Stimulated activated CD4-positive, alpha-beta T cell treated with anti-CD3 and anti-CD28 coated beads, Interleukin-2, amount 100 ng/mL, for 24 hours (primary cell): Measurements from ENCODE around the gene CPNE4.
"Not testable (repeated sequence)": the region's sequence is repeated elsewhere in the genome, so short reads cannot be mapped to it uniquely, and the experiment has no call there.

Experiments
- DNase-seq, 2 donors: peaks; one replicate each; pipeline ENCODE4 v3.0.0-alpha.2; 2020

Gene CPNE4

DNA sequence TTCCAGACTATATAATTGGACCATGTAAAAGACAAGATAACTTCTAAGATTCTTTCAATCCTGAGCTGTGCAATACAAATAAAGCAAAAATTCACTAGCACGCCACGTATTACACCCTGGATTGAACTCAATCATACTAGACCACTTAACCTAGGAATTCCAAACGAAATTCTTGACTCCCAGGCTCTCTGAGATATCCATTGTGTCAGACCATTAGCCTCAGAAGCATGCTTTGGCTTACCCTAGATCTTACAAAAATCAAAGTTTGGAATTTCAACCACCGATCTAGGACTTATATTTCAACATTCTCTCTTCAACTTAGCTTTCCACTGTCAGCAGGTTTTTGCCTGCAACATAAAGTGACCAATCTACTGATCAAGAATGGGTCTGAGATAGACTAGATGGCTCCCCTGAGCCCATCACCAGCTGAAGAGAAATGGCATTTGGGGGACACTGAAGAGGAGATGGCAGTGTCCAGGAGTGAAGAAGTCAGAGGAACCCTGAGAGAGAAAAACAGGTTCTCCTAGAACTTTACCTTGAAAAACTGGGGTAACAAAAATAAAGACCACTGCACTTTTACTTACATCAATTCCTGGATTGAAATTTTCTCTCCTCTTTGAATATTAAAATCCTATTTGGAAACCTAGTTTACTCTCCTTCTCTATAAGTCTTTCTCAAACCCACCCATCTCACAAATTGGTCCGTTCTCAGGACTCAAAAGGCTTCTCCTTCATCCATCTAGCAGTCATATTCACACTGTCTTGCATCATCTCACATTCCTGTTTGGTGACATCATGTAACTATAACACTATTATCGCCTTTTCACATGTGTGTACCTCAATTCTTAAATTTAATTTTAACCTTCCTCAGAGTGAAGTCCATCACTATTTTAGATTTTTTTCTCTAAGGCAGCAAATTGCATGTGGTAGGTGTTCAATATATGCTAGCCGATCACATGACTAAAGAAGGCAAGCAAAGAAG lies 18.5 kb downstream of the CPNE4 start:
- no peak for DNase-seq

DNA sequence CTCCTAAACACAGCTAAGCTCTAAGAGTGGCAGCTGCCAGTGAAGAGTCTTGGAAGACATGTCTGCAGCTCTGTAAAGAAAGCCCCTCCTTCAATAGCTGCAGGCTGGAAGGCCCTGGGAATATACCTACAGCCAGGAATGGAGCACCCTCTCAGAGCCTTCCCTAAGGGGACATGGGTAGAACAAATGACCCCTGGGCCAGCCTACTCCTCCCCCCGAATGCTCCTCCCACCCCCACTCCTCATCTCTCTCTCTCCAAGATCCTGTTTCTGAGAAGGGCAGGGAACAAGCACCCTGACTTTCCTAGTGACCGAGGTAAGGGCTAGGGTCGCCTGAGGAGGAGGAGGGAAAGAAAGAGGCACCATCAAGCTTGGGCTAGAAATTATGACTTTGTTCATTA lies 20.7 kb downstream of the CPNE4 start:
- DNase-seq, result no peak

DNA sequence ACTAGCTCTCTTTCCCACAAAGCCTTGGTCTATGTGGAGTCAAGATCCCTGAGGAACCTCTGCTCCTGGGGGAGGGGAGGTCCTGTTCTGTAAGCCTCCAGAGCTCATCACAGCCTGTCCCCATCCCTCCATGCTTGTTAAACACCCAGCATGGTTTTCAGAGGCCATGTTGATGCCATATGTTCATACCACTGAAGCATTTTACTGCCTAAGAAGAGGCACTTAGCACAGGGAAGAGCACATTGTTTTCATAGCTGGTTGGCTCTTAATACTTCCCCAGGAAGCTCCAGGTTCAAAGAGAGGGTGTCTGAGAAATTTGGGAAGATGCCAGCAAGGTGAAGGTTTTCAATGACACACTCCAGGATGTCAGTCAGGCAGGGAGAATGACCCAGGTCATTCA lies 25.6 kb downstream of the CPNE4 start:
- no peak for DNase-seq

DNA sequence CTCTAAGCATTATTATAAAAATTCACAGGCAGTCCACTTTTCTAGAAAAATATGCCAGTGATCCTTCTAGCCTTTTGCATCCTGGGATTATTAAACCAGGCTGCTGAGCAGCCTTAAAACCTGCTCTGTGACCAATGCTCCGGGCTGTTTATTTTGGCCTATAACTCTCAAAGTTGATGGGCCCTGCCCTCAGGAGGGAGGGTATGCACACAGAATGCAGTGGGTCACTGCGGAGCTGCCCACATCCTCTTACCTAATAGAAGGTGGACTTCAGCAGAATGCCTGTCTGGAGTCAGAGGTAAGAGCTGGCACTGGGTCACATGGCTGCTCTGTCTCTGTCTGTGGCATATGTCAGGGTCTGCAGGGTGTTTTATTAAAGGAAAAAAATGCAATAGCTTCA lies 26.0 kb downstream of the CPNE4 start:
- DNase-seq, result no peak

DNA sequence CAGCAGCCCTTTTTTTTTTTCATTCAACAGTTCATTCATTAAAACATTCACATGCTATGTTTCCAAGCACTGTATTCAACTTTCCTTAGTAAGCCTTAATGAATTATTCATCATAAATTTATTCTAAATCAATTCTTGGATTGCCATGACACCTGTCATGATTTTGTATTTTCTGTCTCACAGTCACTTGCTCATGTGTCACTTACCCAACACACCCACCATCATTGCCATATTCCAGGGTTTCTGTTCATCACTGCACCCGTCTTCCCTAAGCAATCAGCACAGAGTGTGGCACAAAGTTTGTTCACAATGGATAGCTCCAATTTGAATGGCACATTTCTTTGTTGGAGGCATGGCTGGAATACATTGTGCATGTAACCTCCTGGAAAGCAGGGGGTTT lies 27.2 kb downstream of the CPNE4 start:
- DNase-seq, result no peak

DNA sequence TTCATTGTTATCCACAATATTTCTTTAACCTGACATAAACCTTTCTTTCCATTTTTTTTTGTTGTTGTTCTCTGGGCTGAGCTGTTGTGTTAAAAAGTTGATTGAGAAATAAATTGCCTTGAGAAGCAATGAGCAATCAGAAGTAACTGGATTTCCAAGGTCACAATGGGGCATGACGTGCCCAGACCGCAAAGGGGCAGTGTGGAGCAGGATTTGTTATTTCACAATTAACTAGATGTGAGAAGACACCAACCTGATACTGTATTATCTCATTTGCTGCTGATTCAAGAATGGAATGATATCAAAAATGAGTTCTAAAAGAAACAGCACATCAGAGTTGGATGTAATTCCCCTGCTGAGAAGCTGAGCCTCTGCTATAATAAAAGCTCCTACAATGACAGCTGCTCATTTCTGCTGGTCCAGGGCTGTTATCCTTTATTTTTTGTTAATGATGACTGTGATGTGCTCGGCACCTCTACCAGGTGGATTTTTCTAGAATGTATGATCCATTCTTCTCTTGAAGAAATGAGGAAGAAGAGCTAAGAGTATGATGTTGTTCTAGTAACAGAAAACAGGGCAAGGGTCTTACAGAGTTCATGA lies 28.1 kb downstream of the CPNE4 start:
- DNase-seq, result peak in 1 of 2 donors; percentile 35

DNA sequence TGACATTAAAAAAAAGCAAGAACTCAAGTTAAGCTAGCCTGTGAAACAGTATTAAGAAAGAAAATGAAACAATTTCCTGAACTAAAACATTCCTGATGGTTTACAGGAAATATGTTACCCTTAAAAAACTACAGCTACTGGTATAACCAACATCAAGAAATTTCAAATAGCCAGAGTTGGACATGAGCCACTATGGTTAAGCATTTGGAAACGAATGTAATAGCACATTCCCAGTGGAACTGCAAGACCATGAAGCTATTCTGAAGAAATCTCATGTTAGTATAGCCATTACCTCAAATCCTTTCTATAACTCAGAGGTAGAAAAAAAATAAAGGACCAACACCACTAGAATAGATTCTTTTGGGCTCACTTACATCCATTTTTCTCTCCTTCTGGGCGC lies 30.2 kb downstream of the CPNE4 start:
- DNase-seq, result no peak

DNA sequence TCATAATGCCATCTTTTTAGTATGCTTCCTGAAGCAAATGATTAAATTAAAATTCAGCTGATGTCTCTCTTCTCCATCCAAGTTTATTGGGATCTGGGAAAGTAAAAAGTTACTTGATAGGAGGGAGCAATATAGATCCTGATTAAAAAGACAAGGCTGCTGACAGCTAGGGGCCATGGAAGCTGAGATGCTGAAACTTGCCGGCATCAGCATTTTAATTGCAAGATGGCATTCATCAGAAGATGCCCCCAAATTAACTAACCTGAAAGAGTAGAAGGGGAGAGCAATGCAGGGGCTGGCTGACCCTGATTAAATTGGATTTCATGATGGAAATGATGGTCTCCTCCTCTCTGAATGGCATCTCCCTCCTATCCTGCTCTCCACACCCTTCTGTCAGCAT lies 31.1 kb downstream of the CPNE4 start:
- no peak for DNase-seq

DNA sequence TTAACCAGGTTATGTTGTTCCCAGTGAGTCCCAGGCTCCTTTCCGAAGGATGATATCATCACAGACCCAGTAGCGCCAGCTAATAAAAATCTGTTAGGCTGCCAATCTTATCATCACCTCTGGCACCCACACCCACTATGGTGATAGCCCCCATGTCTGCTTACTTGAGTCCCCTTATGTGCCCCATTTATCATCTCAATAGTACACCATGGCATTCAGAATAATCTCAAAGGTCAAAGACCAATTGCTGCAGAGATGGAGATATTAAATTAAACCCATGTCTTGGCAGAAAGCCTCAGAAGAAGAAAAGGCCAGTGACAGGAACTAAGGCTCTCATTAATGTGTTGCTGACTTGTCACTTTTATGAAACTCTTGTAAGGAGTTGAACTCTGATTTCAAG lies 32.8 kb downstream of the CPNE4 start:
- no peak for DNase-seq

DNA sequence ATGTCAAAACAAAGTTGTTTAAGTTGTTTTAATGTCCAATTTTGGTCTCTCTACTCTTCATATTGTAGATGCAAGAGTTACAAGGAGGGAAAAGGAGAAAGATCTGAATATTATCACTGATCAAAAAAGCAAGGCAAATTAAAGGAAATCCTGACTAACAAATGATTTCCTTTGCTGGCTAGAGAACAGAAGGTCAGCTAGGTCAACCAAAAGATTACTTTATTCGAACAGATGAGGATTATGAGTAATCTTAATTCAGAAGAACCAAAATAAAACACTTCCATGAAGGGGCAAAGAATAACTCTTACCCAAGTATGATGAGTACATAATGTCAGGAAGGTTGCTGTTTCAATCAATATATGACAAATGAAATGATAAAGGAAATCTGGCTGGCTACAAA lies 33.8 kb downstream of the CPNE4 start:
- DNase-seq, result no peak

DNA sequence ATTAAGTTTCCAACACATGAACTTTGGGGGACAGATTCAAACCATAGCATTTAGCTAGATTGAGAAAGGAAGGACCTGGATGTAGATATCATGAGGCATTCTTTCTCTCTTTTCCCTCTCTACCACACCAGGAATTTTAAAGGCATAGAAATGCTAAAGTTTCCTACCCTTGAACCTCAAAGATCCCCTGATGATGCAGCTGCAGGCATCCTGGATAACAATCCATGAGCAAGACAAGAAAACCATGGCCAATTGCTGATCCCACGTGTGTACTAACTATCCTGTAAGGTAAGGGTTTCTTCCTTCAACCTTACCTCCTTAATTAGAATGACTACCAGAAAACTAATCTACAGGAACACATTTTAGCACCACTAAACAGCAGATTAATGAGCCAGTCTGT lies 36.8 kb downstream of the CPNE4 start:
- DNase-seq, result no peak

DNA sequence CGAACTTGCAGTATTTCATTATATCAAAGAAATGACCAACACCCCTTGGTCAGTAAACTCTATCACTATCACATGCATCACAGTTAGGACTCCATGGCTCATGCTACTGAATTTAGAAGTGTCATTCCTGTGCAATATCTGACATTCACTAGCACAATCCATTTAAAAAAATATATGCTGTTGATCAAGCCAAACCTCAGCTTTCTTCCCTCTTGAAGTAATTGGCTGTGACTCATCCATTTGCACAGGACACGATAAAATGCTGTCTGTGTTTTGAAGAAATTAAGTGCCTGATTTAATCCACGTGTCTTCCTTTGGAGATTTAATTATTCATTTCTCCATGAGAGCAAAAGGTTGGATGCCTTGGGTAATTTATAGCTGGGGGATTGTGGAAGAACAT lies 38.9 kb downstream of the CPNE4 start:
- no peak for DNase-seq

DNA sequence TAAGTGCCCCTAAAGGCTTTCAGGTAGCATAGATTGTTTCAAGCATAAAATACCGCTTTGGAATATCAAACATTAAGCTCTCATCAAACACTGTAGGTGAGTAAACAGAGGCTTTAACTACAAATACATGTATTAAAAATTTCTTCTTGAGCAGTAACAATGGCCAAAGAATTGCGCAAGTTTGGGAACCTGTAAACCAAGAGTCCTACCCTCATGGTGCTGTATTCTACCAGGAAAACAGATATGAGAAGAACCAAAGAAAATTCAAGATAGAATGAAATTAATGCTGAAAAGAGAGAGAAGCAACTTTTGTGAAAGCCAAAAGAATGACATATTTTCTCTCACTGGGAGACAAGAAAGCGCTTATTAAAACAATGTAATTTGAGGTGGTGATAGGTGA lies 45.5 kb downstream of the CPNE4 start:
- no peak for DNase-seq

DNA sequence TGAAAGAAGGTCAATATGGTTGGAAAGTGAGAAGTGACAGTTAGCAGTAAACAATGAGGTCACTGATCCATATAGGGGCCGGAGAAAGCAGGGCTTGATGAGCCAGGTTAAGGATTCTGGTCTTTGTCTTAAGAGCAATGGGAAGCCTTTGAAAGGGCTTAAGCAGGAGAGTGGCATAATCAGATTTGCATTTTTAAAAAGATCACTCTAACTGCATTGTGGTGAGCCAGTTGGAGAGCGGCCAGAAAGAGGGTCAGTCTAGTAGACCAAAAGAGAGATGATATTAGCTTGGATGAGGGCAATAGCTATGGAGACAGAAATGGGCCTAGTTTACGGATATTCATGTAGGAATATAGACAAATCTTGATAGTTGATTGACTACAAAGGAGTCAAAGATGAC lies 46.6 kb downstream of the CPNE4 start:
- DNase-seq, result no peak

DNA sequence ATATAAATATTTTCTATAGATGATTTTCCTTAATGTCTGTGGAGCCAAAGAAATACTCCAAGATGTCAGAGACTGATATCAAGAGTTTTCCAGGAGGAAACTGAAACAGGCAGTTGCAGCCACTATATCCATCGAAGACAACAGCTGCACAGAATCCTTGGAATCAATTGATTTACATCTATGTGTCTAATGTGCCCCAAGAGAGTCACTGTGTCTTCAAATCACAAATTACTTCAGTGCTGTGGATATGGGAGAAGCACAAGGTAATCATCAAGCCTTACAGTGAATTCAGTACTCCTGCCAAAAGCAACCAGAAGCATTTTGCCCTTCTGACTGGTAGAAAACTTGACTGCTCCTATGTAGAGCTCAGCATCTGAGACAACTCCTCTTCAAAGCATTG lies 51.1 kb downstream of the CPNE4 start:
- no peak for DNase-seq

DNA sequence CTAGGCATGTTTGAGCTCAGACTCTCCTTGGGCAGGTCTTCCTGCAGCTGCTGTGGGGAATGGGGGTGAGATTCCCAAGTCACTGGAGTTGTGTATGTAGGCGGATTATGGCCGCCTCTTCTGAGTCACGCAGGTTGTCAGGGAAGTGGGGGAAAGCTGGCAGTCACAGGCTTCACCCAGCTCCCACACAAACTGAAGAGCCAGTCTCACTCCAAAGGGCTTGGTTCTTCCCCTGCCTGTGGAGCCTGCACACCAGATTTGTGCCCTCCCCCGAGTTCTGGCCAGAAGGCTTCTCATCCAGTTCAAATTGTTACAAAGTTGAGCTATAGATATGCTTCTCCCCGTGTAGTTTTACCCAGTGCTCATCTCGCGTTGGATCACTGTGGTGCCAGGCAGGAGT lies 53.5 kb downstream of the CPNE4 start:
- DNase-seq, result no peak

DNA sequence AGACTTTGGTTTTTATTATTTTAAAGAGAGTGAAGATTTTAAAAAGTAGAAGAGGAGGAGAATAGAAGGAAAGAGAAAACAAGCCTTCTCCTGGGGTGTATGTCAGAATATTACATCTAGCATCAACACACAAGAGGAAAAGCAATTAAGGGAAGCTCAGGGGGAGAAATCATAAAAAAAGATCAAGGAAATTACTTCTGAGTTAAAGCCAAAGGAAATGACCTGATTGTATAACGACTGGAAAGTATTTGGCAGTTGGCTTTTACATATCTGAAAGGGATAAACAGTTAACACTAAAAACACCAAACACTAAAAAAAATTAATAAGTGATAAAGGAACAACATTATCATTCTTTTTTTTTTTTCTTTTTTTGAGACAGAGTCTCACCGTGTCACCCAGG lies 58.4 kb downstream of the CPNE4 start:
- no peak for DNase-seq

DNA sequence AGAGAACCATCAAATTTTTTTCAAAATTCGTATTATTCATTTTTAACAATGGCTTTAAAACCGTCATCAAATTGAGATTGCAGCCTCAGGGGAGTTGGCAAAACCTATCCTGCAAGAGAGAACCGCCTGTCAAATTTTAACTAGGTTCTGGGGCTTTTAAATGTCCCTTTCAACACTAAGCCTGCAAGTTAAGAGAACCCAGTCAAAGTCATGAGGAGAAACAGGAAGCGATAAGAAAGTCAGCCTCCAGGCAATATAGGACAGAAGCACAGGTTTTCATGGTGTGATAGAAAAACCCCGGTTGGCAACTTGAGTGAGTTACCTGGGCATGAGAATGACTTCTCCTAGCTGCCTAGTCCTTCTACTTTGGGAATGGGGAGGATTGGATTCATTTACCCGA lies 59.8 kb downstream of the CPNE4 start:
- DNase-seq, result no peak

DNA sequence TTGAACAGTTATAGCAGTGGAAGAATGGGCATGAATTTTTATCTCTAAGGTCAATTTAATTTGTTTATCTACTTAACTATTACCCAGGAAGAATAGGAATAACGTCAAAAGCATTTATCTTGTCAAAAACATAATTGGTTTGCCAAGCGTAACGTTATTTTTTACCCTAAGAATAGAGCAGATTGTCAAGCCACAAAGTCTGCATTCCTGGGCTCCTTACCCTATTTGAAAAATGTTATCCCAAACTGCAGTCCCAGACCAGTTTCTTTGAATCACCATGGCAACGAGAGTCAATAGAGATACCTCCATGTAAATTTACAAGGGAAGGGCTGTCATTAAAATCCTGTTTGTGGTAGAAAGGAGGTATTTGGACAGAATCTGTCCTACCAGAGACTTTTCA lies 61.1 kb downstream of the CPNE4 start:
- no peak for DNase-seq

DNA sequence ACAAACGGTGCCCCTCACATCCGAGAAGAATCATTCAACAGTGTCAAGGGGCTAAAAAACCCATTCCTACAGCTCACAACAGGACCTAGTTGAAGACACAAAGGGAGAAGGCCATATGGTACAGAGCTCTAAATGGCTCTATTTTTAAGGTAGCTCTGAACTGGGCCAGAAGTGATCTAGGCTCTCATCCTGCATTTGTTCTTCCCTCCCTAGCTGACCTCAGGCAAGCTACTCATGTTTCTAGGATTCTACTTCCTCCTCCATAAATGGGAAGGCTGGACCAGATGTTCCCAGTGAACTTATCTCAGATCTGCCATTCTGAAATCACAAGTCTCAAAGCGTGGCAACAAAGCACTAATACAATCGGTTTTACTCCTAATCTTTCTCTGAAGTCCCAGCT lies 62.3 kb downstream of the CPNE4 start:
- DNase-seq, result no peak

DNA sequence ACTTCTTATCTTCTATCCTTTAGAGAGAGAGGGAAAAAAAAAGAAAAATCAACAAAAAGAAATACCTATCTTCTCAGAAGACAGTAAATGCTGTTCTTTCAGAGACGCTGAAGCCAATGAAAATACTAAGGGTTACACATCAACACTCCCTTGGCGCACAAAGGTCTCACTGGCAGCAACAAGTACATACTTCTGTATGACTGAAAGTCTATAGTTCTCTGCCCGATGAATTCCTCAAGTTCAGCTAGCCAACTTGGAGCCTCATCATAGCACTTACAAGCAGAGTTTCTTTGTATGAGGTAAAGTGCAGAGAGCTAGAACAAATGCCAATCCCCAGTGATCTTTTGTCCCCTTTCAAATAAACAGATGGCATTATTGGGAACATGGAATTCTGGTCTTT lies 62.7 kb downstream of the CPNE4 start:
- no peak for DNase-seq

DNA sequence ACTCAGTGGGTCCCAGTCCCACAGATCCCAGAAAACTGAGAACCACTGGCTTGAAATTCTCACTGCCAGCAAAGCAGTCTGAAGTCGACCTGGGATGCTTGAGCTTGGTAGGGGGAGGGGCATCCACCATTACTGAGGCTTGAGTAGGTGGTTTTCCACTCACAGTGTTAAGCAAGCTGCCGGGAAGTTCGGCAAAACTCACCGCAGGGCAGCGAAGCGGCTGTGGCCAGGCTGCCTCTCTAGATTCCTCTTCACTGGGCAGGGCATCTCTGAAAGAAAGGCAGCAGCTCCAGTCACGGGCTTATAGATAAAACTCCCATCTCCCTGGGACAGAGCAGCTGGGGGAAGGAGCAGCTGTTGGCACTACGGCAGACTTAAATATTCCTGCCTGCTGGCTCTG lies 71.4 kb downstream of the CPNE4 start:
- DNase-seq, result not testable (repeated sequence)

DNA sequence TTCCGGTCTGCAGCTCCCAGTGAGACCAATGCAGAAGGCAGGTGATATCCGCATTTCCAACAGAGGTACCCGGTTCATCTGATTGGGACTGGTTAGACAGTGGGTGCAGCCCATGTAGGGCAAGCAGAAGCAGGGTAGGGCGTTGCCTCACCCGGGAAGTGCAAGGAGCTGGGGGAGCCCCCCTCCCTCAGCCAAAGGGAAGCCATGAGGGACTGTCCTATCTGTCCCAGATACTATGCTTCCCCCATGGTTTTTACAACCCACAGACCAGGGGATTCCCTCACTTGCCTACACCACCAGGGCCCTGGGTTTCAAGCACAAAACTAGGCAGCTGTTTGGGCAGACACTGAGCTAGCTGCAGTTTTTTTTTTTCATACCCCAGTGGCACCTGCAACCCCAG lies 71.8 kb downstream of the CPNE4 start:
- no peak for DNase-seq

DNA sequence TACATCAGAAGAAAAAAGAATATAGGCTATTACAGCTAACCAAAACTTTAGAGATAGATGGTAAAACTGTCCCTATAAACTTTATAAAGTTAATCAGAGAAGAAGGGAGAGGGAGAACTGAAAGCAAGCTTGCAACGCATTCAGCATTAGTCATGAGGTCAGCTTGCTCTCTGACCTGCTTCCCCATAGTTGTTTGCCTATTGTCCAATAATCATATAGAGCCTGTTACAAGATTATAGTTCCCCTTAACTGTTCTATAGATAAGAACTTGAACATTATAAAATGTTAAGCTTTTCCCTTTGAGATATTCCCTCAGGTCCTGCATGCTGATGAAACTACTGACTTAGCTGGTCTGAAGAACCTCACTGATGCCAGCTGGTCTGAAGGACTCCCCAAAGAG lies 74.5 kb downstream of the CPNE4 start:
- DNase-seq, result no peak

DNA sequence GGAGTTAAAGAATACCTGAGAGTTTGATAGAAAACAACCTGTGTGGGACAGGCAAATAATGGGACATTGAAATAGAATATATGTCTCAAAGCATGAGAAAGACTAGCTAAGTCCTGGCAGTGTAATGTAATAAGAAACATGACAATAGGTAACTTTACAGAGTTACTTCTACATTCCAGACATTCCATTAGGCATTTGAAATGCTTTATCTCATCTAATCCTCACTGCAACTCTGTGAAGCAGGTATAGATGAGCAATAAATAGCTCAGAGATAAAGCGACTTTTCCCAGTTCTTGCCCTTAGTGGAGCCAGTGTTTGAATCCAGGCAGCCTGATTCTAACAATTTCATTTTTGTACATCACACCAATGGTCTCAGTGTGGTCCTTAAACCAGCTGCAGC lies 76.8 kb downstream of the CPNE4 start:
- DNase-seq, result no peak
